Measurements from ENCODE around the gene FAT1.
"Not testable (repeated sequence)": the region's sequence is repeated elsewhere in the genome, so short reads cannot be mapped to it uniquely, and the experiment has no call there.

Gene FAT1

DNA sequence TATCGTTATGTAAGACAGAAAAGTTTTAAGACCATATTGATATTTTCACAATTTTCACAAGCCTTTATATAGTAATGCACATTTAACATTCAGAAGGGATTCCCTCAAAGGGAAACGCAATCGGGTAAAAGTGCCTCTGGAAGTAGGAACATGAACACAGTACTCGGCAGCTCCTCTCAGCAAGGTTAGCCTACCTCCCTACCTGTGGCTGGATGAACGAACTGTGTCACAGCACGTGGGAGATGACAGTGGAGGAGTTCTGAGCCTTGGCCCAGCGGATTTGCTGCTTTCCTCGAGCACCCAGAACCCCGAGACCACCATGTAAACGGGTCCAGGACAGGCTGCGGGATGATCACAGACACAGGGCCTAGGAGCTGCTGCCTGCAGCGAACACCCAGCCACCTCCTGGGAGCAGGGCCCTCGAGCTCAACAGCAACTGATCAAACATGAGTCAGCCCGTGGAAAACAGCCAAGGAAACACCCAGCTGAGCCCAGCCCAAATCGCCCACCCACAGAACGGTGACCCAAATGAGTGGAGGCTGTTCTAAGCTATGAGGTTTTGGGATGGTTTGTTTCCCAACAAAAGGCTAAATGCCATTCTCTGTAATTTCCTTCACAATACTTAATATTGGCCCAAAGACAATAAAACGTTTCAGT lies 30.4 kb downstream of the FAT1 start:
- no peak for DNase-seq

GRCh38 chr4:186691396-186691795 lies 32.3 kb downstream of the FAT1 start:
- no peak for DNase-seq

- DNase-seq: no peak
Observed at GRCh38 chr4:186689476-186689875, 34.2 kb downstream of the FAT1 start.

DNA sequence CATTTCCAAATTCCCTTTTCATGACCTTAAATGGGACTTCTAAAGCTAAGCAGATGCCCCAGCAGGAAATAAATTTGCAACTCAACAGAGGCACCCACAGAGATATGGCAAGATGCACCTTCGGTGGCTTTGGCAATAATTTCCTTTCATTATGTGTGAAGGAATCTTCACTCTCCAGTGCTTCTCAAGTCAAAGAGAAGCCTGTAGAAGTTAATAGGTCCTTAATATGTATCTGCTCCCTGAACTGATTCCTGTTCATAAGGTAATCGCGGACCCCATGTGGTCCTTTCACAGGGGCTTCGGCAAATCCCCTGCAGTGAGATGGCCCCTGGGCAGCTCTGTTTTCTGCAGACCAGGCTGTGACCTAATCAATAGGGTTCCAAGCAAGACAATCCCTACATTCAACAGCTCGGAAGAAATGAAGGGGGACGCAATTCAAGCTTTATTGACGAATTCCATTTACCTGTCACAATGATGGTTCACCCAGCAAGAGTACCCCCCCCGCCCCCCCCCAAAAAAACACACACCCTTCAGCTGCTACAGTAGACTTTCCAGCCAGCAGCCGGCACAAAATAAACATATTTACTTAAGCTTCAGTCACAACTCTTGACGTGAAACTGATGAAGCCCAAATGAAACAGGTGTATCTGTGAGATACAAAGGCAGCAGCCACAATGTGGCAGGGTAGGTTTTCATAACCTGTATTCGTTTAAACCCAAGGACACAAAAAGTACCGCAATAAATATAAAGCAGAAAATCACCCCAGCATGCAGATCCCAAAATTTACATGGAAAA lies 35.3 kb downstream of the FAT1 start:
- no peak for DNase-seq

- DNase-seq: no peak
Observed at GRCh38 chr4:186687265-186687664, 36.4 kb downstream of the FAT1 start.

DNA sequence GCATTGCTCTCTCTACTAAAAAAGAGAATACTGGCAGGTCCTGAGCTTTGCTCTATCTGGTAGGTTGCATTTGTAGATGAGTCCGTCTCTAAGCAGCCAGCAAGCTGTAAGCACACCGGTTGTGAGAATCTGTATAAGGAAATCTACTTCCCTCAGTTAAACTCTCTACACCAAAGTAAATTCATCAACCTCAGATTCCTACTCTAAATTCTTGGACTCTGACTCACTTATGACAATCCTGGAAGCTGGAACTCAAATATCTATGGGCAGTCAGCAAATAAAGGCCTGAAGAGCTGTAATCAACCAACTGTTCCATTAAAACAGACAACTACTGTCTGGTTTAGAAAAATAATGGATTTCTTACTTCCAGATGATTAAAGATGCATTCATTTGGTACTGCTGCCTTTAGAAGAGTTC lies 37.9 kb downstream of the FAT1 start:
- no peak for DNase-seq

DNA sequence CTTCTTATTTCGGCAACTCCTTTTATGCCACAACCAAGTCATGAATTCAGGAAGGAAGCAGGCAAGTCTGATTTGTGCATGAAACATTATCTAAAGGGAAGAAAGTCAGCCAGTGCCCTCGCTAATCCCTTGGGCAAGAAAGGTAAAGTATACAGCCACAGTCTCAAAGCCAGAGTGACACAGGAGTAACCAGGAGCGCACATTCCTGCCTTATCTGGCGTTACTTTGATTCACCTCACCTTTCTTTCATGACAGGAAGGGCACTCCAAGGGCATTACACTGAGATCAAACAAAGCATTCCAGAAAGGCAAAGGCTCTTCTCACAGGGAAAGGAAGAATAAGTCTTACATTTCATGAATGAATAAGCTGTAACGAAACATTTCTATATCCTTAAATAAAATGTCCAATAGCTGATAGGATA lies 38.8 kb downstream of the FAT1 start:
- DNase-seq: no peak

DNA sequence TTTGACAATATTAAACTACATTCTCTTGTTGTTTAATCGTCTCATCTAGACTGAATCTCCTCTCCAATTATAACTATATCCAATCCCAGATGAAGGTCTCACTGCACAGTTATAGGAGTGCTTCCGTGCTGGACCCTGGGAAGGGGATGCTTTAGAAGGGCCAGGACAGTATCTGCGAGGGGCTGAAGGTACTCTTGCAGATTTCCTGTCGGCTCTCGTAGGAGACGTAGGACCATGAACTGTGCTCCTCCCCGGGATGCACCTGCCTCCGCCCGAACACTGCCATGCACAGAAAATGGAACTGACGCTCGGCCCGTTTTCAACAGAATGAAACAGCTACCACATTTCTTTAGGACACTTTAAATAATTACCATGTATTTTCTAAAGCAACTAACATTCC lies 39.4 kb downstream of the FAT1 start:
- DNase-seq: no peak

DNA sequence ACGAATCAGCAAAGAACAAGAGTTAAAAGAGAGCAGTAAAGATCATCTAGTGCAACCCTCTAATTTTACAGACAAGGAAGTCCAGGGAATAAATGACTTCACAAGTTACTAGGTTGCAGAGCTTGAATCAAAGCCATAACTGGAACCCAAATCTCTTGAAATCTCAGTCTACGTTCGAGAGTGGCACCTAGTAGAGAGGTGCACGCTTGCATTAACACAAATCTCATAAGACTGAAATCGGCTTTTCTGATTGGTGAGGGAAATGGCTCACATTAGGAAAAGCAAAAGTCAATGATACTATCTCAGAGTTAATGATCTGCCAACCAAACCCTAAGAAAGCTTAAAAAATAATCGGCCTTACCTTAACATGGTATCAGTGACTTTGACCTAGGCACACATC lies 43.0 kb downstream of the FAT1 start:
- no peak for DNase-seq

DNA sequence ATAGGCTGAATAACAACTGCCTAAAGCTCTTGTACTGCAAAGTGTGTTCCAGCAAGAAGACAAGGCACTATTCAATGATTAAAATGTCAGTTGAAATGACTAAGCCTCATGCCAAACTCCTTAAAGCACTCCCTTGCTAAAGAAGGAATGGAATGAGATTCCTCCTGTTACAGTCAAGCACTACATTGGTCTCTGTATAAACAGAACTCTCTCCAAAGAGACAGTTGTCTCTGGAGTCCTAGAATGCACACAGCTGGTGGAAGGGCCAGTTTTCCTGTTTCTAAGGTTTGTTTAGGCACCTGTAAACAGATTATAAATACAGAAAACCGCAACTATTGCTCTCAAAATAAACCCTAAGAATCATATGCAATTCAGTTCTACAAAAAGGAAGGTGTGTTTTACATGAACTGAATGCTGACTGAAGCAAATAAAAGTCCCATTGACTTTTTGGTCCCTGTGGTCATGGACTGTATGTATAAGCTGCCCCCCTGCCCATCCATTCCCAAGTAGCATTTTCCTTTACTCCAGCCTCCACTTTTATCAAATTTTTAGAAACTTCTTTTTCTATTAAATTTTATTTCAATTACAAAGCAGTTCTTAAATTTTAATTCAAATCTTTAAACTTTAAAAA lies 47.0 kb downstream of the FAT1 start:
- no peak for DNase-seq

- no peak for DNase-seq
Observed at GRCh38 chr4:186669735-186670134, 53.9 kb downstream of the FAT1 start.

- no peak for DNase-seq
Observed at GRCh38 chr4:186669159-186669731, 54.4 kb downstream of the FAT1 start.

- DNase-seq: no peak
Observed at GRCh38 chr4:186666750-186667149, 56.9 kb downstream of the FAT1 start.

GRCh38 chr4:186666252-186666651 lies 57.4 kb downstream of the FAT1 start:
- no peak for DNase-seq

GRCh38 chr4:186660403-186660802 lies 63.3 kb downstream of the FAT1 start:
- no peak for DNase-seq

DNA sequence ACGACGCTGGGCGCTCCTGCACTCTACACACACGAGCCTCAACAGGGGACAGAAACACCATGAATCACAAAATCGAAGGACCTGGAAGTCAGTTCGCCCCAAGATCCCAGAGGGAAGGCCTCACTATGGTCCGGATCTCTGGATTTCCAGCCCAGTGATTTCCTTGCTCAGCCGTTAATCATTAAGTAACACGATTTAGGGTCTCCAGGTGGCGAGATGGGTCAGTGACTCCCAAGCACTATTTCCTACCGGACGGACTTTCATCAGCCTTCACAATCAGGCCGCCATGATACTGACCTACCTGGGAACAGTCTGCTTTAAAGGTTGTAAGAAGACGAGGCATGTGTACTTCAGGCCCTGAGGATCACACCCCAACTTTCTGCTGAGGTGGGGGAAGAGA lies 63.7 kb downstream of the FAT1 start:
- no peak for DNase-seq

DNA sequence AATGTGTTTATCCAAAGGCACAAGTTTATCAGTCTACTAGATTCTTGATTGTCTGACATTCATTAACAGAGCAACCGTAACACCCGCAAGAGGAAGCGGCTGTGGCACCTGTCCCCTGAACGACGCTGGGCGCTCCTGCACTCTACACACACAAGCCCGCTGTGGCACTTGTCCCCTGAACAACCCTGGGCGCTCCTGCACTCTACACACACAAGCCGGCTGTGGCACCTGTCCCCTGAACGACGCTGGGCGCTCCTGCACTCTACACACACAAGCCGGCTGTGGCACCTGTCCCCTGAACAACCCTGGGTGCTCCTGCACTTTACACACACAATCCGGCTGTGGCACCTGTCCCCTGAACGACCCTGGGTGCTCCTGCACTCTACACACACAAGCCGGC lies 64.2 kb downstream of the FAT1 start:
- not testable (repeated sequence) for DNase-seq

DNA sequence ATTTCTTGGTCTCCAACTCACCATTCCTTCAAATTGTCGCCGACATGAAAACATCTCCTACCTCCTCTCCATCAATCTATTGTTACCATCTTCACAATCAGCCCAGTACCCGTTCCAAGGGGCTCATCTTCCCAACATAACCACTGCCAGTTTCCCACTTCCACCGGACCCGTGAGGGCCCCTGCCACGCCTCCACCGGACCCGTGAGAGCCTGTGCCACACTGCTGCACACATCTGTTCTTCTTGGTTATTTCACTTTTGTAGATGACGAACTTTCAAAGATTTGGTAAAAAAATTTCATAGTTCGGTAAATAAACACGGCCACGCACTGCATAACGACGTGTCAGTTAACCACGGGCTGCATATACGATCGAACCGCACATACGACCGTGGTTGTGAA lies 65.0 kb downstream of the FAT1 start:
- DNase-seq: no peak

GRCh38 chr4:186657764-186658163 lies 65.9 kb downstream of the FAT1 start:
- no peak for DNase-seq

GRCh38 chr4:186653969-186654368 lies 69.7 kb downstream of the FAT1 start:
- no peak for DNase-seq

DNA sequence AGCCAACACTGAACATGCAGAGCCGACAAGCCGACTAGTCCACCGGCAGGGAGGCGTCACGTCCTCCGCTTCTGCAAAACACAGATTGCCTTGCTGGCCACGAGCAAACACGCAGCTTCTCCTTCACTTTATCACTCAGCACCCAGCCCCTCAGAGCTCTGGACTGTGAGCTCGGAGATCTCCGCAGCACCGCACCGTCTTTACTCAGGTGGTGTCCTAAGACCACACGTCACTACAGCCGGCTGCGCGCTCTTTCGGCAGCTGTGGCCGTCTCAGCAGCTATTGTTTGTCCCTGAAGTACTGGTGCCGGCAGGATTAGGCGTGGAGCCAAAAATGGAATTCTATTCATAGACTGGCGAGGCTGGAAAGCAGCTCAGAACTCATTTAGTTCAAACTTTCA lies 72.0 kb downstream of the FAT1 start:
- DNase-seq: no peak

DNA sequence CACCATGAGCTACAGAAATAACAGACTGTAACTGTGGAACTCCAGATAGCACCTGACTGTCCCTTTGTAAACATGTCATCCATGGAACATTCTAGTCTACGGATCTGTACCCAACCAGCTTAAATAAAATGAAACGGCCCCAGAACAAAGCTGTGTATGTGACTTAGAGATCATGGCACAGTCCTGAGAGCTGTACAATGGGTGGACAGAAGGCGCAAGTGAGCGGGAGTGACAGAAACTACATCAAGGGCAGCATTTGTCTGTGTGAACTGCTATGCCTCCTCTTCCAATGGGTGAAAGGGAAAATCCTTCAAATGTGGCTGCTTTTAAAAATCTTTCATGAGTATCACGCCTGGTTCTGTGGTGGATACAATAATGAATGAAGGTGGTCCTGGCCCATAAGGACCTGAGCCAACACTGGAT lies 72.5 kb downstream of the FAT1 start:
- DNase-seq: no peak

DNA sequence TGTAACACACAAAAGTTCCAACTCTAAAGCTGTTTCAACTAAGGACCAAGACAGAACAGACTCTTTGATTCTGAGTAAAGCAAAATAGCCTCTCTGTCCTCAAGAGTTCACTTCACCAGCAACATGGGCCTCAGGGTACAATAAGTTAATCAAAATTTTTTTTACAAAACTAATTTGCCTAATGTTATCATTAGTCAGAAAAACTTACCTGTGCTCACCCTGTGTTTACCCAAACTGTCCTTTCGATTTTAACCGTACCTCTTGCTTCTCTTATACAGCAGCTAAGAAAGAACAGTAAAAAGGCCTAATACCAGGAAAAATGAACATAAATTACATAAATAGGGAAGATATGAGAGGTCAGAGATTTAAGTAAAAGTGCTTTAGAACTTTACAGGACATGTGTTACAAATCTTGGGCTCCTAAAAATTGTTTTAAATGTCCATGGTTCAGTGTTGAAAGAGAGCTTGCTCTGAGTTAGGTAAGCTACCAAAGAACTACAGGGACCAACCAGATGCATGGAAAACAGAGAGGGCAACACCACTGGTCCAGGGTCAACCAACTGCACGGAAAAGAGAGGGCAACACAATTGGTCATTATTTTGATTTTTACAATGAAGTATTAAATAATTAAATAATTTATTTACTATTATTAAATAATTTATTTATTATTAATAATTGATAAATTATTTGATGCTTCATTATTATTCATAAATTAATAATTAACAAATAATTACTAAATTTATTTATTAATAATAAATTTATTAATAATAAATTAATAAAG lies 73.1 kb downstream of the FAT1 start:
- no peak for DNase-seq

Measured in activated CD4-positive, CD25-positive, alpha-beta regulatory T cell treated with anti-CD3 and anti-CD28 coated beads, Interleukin-2, amount 50 U/mL, for 72 hours (primary cell).